ENCODE results near the gene PREB. TPM values are rescaled to one million over a fixed set of nuclear protein-coding genes. Genes with fewer than 3 reads are reported as not detected.
A peak's percentile ranks its signal among the peaks of the same experiment; 100 is the strongest.

Gene PREB
- total and polyA plus RNA-seq, 2 of the 13 experiments (the other 11 are each of a cell fraction or from before 2014, with no cell fraction given), result 112 to 192 TPM

DNA sequence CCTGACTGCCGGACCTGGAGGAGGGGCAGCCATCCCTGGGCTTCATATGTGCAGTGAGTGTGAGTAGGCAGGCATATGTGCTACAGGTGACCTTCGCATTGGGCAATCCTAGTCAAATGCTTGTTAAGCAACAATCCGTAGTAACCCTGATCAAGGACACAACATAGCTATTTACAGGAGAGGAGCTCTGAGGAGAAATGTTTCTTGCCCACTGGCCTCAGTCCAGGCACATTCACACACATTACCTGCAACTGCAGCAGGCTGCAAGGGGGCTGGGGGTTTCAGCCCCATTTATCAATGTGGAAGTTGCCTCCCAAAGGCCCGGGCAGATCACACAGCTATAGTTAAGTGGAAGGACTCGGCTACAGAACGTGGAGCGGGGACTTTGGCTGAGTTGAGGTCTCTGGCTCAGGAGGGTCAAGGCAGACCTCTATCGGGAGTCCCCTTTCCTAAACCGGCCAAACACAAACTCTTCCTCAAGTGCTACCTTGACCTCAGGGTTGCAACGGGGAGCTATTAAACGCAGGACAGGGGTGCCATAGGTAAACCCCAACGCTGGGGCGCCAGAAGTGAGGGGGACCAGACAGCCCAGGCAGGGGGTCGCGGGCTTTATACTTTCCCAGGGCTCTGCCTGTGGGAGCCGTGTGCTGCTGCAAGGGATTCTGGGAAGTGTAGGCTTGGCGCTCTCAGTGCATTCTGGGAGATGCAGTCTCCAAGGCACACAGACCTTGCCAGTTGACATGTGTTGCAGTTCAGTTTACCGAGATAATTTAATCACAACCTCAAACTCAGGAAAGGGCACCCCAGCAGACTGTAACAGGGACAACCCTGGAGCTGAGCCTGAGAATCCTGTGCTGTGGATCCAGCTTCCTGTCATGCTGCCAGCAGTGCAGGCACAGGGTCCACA, 38.4 kb downstream of the PREB start (continued):
- TF ChIP-seq SCMH1 (CRISPR knock-in tag; IDR thresholded peaks at IDR 0.05; ENCODE audit: borderline replicate concordance), result no peak
- peak; percentile 53; the same call in 1 of the 2 replicates for TF ChIP-seq ZNF543 (CRISPR knock-in tag; IDR thresholded peaks at IDR 0.05)
- TF ChIP-seq ZFP36L1 (CRISPR knock-in tag; IDR thresholded peaks at IDR 0.05), result peak; percentile 88; the same call in 1 of the 2 replicates
- TF ChIP-seq STAG1 (CRISPR knock-in tag; IDR thresholded peaks at IDR 0.05), result peak; percentile 45
- TF ChIP-seq CHD4 (IDR thresholded peaks at IDR 0.05; ENCODE audit: borderline replicate concordance, low read length), result peak; percentile 92
- TF ChIP-seq, protein P1, sequence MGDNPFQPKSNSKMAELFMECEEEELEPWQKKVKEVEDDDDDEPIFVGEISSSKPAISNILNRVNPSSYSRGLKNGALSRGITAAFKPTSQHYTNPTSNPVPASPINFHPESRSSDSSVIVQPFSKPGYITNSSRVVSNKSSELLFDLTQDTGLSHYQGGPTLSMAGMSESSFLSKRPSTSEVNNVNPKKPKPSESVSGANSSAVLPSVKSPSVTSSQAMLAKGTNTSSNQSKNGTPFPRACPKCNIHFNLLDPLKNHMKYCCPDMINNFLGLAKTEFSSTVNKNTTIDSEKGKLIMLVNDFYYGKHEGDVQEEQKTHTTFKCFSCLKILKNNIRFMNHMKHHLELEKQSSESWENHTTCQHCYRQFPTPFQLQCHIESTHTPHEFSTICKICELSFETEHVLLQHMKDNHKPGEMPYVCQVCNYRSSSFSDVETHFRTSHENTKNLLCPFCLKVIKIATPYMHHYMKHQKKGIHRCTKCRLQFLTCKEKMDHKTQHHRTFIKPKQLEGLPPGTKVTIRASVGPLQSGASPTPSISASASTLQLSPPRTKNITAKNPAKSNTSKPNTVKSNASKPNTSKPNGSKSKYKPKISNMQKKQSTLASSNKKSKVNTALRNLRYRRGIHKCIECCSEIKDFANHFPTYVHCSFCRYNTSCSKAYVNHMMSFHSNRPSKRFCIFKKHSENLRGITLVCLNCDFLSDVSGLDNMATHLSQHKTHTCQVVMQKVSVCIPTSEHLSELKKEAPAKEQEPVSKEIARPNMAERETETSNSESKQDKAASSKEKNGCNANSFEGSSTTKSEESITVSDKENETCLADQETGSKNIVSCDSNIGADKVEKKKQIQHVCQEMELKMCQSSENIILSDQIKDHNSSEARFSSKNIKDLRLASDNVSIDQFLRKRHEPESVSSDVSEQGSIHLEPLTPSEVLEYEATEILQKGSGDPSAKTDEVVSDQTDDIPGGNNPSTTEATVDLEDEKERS (CRISPR knock-in tag; IDR thresholded peaks at IDR 0.05), result peak; percentile 54; the same call in 1 of the 2 replicates
- TF ChIP-seq, protein P2, sequence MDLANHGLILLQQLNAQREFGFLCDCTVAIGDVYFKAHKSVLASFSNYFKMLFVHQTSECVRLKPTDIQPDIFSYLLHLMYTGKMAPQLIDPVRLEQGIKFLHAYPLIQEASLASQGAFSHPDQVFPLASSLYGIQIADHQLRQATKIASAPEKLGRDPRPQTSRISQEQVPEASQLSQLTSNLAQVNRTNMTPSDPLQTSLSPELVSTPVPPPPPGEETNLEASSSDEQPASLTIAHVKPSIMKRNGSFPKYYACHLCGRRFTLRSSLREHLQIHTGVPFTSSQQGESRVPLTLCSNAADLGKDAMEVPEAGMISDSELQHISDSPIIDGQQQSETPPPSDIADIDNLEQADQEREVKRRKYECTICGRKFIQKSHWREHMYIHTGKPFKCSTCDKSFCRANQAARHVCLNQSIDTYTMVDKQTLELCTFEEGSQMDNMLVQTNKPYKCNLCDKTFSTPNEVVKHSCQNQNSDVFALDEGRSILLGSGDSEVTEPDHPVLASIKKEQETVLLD (CRISPR knock-in tag; IDR thresholded peaks at IDR 0.05; ENCODE audit: low read depth), result peak; percentile 44; the same call in 1 of the 2 replicates
- TF ChIP-seq ETV6 (CRISPR knock-in tag; conservative IDR thresholded peaks at IDR 0.05), result peak; percentile 47; the same call in 1 of the 2 replicates
- TF ChIP-seq TBX3 (IDR thresholded peaks at IDR 0.05; ENCODE audit: borderline replicate concordance), result no peak
- no peak for TF ChIP-seq HDAC6 (IDR thresholded peaks at IDR 0.05; ENCODE audit: low read depth, low read length)
- 0 out of 2 replicates have a peak, but pooled peaks have one; percentile 87 for TF ChIP-seq NCOA1 (CRISPR knock-in tag; IDR thresholded peaks at IDR 0.05)
- TF ChIP-seq SP4 (CRISPR knock-in tag; IDR thresholded peaks at IDR 0.05), result no peak; the same call in none of the 2 replicates
- TF ChIP-seq HINFP (CRISPR knock-in tag; IDR thresholded peaks at IDR 0.05; ENCODE audit: low read depth), result peak; percentile 55; the same call in 1 of the 2 replicates
- TF ChIP-seq RBM39 (IDR thresholded peaks at IDR 0.05; ENCODE audit: low read depth, low read length, poor library complexity, severe bottlenecking), result no peak
- TF ChIP-seq CEBPG (CRISPR knock-in tag; IDR thresholded peaks at IDR 0.05), result peak; percentile 100
- TF ChIP-seq FOXM1 (CRISPR knock-in tag; IDR thresholded peaks at IDR 0.05), result peak; percentile 56; the same call in 1 of the 2 replicates
- TF ChIP-seq ZNF205 (CRISPR knock-in tag; IDR thresholded peaks at IDR 0.05), result peak; percentile 86
- TF ChIP-seq IRX3 (CRISPR knock-in tag; IDR thresholded peaks at IDR 0.05; ENCODE audit: borderline replicate concordance, low read depth), result peak; percentile 59
- TF ChIP-seq BCL6 (CRISPR knock-in tag; IDR thresholded peaks at IDR 0.05), result peak; percentile 89
- TF ChIP-seq, protein P3, sequence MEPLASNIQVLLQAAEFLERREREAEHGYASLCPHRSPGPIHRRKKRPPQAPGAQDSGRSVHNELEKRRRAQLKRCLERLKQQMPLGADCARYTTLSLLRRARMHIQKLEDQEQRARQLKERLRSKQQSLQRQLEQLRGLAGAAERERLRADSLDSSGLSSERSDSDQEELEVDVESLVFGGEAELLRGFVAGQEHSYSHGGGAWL (CRISPR knock-in tag; IDR thresholded peaks at IDR 0.05), result peak; percentile 10; the same call in 1 of the 2 replicates
- no peak for TF ChIP-seq EZH2 (conservative IDR thresholded peaks at IDR 0.05; ENCODE audit: low read depth, low read length)

Measured in HepG2 (cell line).